K562 (cell line): ENCODE results near the gene GET4. TPM values are rescaled to one million over a fixed set of nuclear protein-coding genes. Genes with fewer than 3 reads are reported as not detected.

Experiments used
- ATAC-seq: fragments of 200-7000 bp; cut with Tn5 transposase; 3 replicates; pipeline ENCODE4 v1.9.1; 2020; ENCODE audit warnings: moderate library complexity
- BruUV-seq: library from RNA; stranded (reverse); fragments of 400-500 nt; replicated peaks from 2 replicates; lab custom pipeline; 2021; lab: Mats Ljungman, UMichigan
- CTCF ChIA-PET: fragments of 300-600 bp; formaldehyde crosslinking; extraction: SDS; loops from one replicate; lab custom pipeline; 2021; ENCODE audit warnings: low intra/inter-chr PET ratio; lab: Yijun Ruan, JAX
- POLR2A ChIA-PET: fragments of 300-600, 350-650 bp; sonication (Branson Sonifier 250); formaldehyde crosslinking; extraction: SDS; loops from one replicate; lab custom pipeline; 2021; ENCODE audit warnings: antibody characterized with exemption, inconsistent platforms; lab: Yijun Ruan, JAX
- DNase-seq, 4 experiments: peaks; one replicate each; pipeline versions ENCODE4 v3.0.0 to v3.0.0-alpha.2; 2011 to 2018; ENCODE audit warnings: low spot score in 3 of 4, mixed read lengths in 3 of 4; ENCODE audit errors: extremely low read depth in 1 of 4
- FAIRE-seq: peaks from 2 replicates; lab custom pipeline; 2011; peaks lifted over from hg19 to GRCh38; lab: Jason Lieb, UNC
- H2AFZ ChIP-seq: 2 replicates; pipeline ENCODE4 v1.6.0; 2011; ENCODE audit warnings: low read depth, low read length, control low read depth, inconsistent platforms
- H3K27ac ChIP-seq: fragments of 200-600 bp; 3 replicates; pipeline ENCODE4 v1.8.0; 2011; ENCODE audit warnings: low read depth, mild to moderate bottlenecking, control low read depth, inconsistent platforms, low read length, moderate library complexity, mixed read lengths; ENCODE audit errors: extremely low read depth
- H3K27me3 ChIP-seq, 2 experiments: fragments of 300-600 bp in 1 of 2; 2 replicates in 1 of 2; 3 replicates in 1 of 2; pipeline versions ENCODE4 v1.6.0 to v1.8.0; 2011; ENCODE audit warnings: inconsistent platforms in 2 of 2, low read length in 2 of 2, mild to moderate bottlenecking in 1 of 2, mixed read lengths in 1 of 2, moderate library complexity in 1 of 2; ENCODE audit not compliant: control insufficient read depth in 2 of 2, insufficient read depth in 2 of 2
- H3K36me3 ChIP-seq: fragments of 300-600 bp; 3 replicates; pipeline ENCODE4 v1.8.0; 2011; ENCODE audit warnings: mild to moderate bottlenecking, low read length, inconsistent platforms; ENCODE audit not compliant: control insufficient read depth, insufficient read depth
- H3K4me1 ChIP-seq, 2 experiments: fragments of 200-600 bp in 1 of 2; replicated peaks in 1 of 2; 2 replicates in 1 of 2; 3 replicates in 1 of 2; pipeline versions ENCODE4 v1.5.1 to v1.8.0; 2011; ENCODE audit warnings: inconsistent platforms in 2 of 2, low read length in 2 of 2, mild to moderate bottlenecking in 1 of 2, mixed read lengths in 1 of 2, moderate library complexity in 1 of 2; ENCODE audit not compliant: control insufficient read depth in 2 of 2, insufficient read depth in 2 of 2
- H3K4me2 ChIP-seq: 2 replicates; pipeline ENCODE4 v1.6.1; 2011; ENCODE audit warnings: low read length, control low read depth, inconsistent platforms, mixed read lengths; ENCODE audit not compliant: insufficient read depth
- H3K4me3 ChIP-seq: fragments of 200-600 bp; sonication (generic), shearing (Covaris generic); 2 replicates; pipeline ENCODE4 v1.5.1; 2016; ENCODE audit warnings: control low read depth, inconsistent platforms
- H3K79me2 ChIP-seq: fragments of 200-600 bp; 3 replicates; pipeline ENCODE4 v1.8.0; 2011; ENCODE audit warnings: low read length, inconsistent platforms; ENCODE audit not compliant: control insufficient read depth, insufficient read depth
- H3K9ac ChIP-seq, 2 experiments: 2 replicates each; pipeline versions ENCODE4 v1.6.0 to v1.6.1; 2011; ENCODE audit warnings: low read depth in 2 of 2, low read length in 2 of 2, control low read depth in 1 of 2, inconsistent platforms in 1 of 2, mild to moderate bottlenecking in 1 of 2, mixed read lengths in 1 of 2; ENCODE audit not compliant: insufficient read depth in 1 of 2
- H3K9me1 ChIP-seq: one replicate; pipeline ENCODE4 v1.6.0; 2011; ENCODE audit warnings: inconsistent platforms, mild to moderate bottlenecking, low read length, moderate library complexity; ENCODE audit not compliant: control insufficient read depth, insufficient read depth
- H3K9me3 ChIP-seq: replicated peaks from 2 replicates; pipeline ENCODE4 v1.5.1; 2011; ENCODE audit warnings: low read depth, low read length, inconsistent platforms; ENCODE audit not compliant: control insufficient read depth, insufficient read depth
- H4K20me1 ChIP-seq: replicated peaks from 2 replicates; pipeline ENCODE4 v1.6.1; 2011; ENCODE audit warnings: low read length, inconsistent platforms, mixed read lengths; ENCODE audit not compliant: control insufficient read depth, insufficient read depth
- RUNX1 ChIP-seq: sonication (generic); IDR thresholded peaks from 2 replicates; pipeline ENCODE4 v1.6.1; 2016; ENCODE audit warnings: antibody characterized with exemption, low read depth
- ZNF263 ChIP-seq: sonication (generic); formaldehyde crosslinking; IDR thresholded peaks from 2 replicates; pipeline ENCODE4 v1.8.0; 2022; ENCODE audit warnings: mild to moderate bottlenecking, missing genetic modification reagents, borderline replicate concordance
- WGBS: fragments of 100-300 bp; shearing (Covaris generic); methylation state at CpG from one replicate; pipeline ENCODE4 v1.1.6; 2016; ENCODE audit warnings: low coverage, mixed read lengths; ENCODE audit not compliant: insufficient coverage; ENCODE audit errors: missing lambda C conversion rate; 5-methylcytosine and 5-hydroxymethylcytosine counted together
- in situ Hi-C: fragments of 300-500 bp; cut with MboI; formaldehyde crosslinking; loops from 4 replicates; pipeline ENCODE4 v1.15.0; 2018; ENCODE audit warnings: inconsistent platforms, mixed read lengths
- intact Hi-C: fragments of 100-400 bp; cut with micrococcal nuclease; formaldehyde crosslinking; loops from 2 replicates; pipeline ENCODE4 v1.14.2; 2022
- polyA plus RNA-seq, 8 experiments: library from polyadenylated mRNA; depleted of rRNA in 4 of 8; stranded (reverse) in 5 of 8; unstranded in 3 of 8; fragments of >200 nt; fragmentation: Nextera tagmentation in 2 of 8; fragmentation: Illumina TruSeq in 1 of 8; extraction: Ambion mirVana in 2 of 8; extraction: Trizol in 1 of 8; gene quantifications; 2 replicates each; pipeline versions ENCODE4 v1.2.1 to v1.2.3, GENCODE V29; 2011 to 2014; ENCODE audit warnings: inconsistent platforms in 1 of 8, missing spikeins in 1 of 8
- total RNA-seq, 7 experiments: library from RNA; depleted of rRNA in 6 of 7; stranded (reverse); fragments of >200 nt in 6 of 7; fragmentation: Illumina TruSeq in 2 of 7; extraction: Trizol in 2 of 7; gene quantifications; 2 replicates each; pipeline versions ENCODE4 v1.2.1 to v1.2.3, GENCODE V29; 2011 to 2021; ENCODE audit warnings: low replicate concordance in 1 of 7

Gene GET4
- total and polyA plus RNA-seq, 9 of the 15 experiments (the other 6 are each of a cell fraction or from before 2014, with no cell fraction given): 0.99 to 122 (median 40.4) TPM

- H3K79me2 ChIP-seq: no peaks in the 10 kb centered on the region
- H3K27ac ChIP-seq: no peak overlapping the region
- ChIA-PET POLR2A (interaction anchor here (1.0 kb wide), 1 partner anchor 11 kb away, joined by 3 read pairs; no protein-coding TSS in a partner anchor), CTCF (interaction anchor here (0.6 kb wide), 1 partner anchor 722 kb away, joined by 3 read pairs; no protein-coding TSS in a partner anchor)
- intact Hi-C loops: no loop called here
- 0 out of 2 replicates have a peak, but pooled peaks cover 4% of the 10 kb centered on the region for H4K20me1 ChIP-seq
- H3K9ac ChIP-seq: no peak overlapping the region
- FAIRE-seq (no peak), DNase-seq (peak in 2 of 4 experiments; percentile 40 to 47), ATAC-seq (0 out of 3 replicates have a peak, but pooled peaks have one; percentile 21)
- no peak overlapping the region for H2AFZ ChIP-seq
- WGBS: 20% methylated on average over 28 of the region's 34 CpGs
- no peaks in the 10 kb centered on the region for H3K9me3 ChIP-seq
- H3K4me2 ChIP-seq: no peak overlapping the region
- no peaks in the 10 kb centered on the region for H3K9me1 ChIP-seq
- no peaks in the 10 kb centered on the region for H3K36me3 ChIP-seq
- no peak overlapping the region for H3K4me3 ChIP-seq
- no TSS peak for BruUV-seq
- TF ChIP-seq ZNF263 (CRISPR knock-in tag): 0 out of 2 replicates have a peak, but pooled peaks have one; percentile 41
- TF ChIP-seq RUNX1: no peak
- H3K4me1 ChIP-seq: peaks cover 0 to 28% of the 10 kb centered on the region in 2 experiments; a peak in 2 of 5 replicates
- in situ Hi-C loops: no loop called here
- H3K27me3 ChIP-seq: peaks cover 2 to 36% of the 10 kb centered on the region in 2 experiments; a peak in 3 of 5 replicates
These were observed 58.3 kb downstream of the GET4 start for GRCh38 chr7:934469-935163.
